Measurements from ENCODE around the gene TRPM1. TPM values are rescaled to one million over a fixed set of nuclear protein-coding genes. Genes with fewer than 3 reads are reported as not detected.

The TRPM1 gene
- polyA plus RNA-seq, 3 donors, result 0.03 to 0.04 TPM; not detected in 1

GRCh38 chr15:31046759-31047359 is 54.7 kb downstream of the TRPM1 start:
- intact Hi-C loops (cut with micrococcal nuclease), result loop anchor here in 1 of 2 donors (10.0 kb wide), 1 partner anchor 52 kb away; the partner anchor contains the start of gene MTMR10
- Mint-ChIP-seq H3K4me1 (peaks cover 57% of the 10 kb centered on the region), H3K4me3 (no peak overlapping the region), H3K27me3 (ENCODE audit: low read depth in 3 of 3) (peaks cover 0 to 3% (median 0%) of the 10 kb centered on the region in 3 donors), H3K36me3 (no peaks in the 10 kb centered on the region), H3K27ac (peak overlapping the region in 1 of 7 donors; percentile 68), H3K9me3 (no peaks in the 10 kb centered on the region)
- peak overlapping the region; percentile 11 for H2AFZ ChIP-seq (ENCODE audit: insufficient read depth, low read depth, low read length, poor library complexity, severe bottlenecking)
- H3K4me1 ChIP-seq (ENCODE audit: control insufficient read depth in 1 of 2, insufficient read depth in 2 of 2, low read length in 2 of 2), result peaks cover 36 to 38% of the 10 kb centered on the region in 2 donors
- H3K9ac ChIP-seq (ENCODE audit: insufficient read depth, low read length, poor library complexity, severe bottlenecking), result no peak overlapping the region
- H3K4me3 ChIP-seq (replicated peaks in 1 of 3; ENCODE audit: low read depth in 2 of 3, low read length in 3 of 3), result no peak overlapping the region
- H4K20me1 ChIP-seq (ENCODE audit: insufficient read depth, low read length), result no peaks in the 10 kb centered on the region
- TF ChIP-seq, protein P1, sequence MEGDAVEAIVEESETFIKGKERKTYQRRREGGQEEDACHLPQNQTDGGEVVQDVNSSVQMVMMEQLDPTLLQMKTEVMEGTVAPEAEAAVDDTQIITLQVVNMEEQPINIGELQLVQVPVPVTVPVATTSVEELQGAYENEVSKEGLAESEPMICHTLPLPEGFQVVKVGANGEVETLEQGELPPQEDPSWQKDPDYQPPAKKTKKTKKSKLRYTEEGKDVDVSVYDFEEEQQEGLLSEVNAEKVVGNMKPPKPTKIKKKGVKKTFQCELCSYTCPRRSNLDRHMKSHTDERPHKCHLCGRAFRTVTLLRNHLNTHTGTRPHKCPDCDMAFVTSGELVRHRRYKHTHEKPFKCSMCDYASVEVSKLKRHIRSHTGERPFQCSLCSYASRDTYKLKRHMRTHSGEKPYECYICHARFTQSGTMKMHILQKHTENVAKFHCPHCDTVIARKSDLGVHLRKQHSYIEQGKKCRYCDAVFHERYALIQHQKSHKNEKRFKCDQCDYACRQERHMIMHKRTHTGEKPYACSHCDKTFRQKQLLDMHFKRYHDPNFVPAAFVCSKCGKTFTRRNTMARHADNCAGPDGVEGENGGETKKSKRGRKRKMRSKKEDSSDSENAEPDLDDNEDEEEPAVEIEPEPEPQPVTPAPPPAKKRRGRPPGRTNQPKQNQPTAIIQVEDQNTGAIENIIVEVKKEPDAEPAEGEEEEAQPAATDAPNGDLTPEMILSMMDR (IDR thresholded peaks at IDR 0.05), result no peak
- H3K4me2 ChIP-seq (replicated peaks; ENCODE audit: extremely low read depth, low read length, poor library complexity, severe bottlenecking), result no peak overlapping the region
- no peaks in the 10 kb centered on the region for H3K79me2 ChIP-seq (ENCODE audit: insufficient read depth, low read length)
- no peaks in the 10 kb centered on the region for H3K36me3 ChIP-seq (replicated peaks in 1 of 2; ENCODE audit: control insufficient read depth in 1 of 2, insufficient read depth in 2 of 2, low read length in 2 of 2)
- no peaks in the 10 kb centered on the region for H3K9me3 ChIP-seq (replicated peaks in 1 of 2; ENCODE audit: control insufficient read depth in 1 of 2, insufficient read depth in 1 of 2, low read length in 2 of 2)
- WGBS (ENCODE audit: insufficient coverage), result 83% methylated on average over 12 of the region's 19 CpGs
- DNase-seq, result no peak
- H3K27ac ChIP-seq (ENCODE audit: low read depth in 1 of 2, low read length in 2 of 2), result no peak overlapping the region
- no peaks in the 10 kb centered on the region for H3K27me3 ChIP-seq (ENCODE audit: control insufficient read depth in 2 of 2, insufficient read depth in 2 of 2, low read length in 2 of 2)

GRCh38 chr15:31045606-31046005 is 55.9 kb downstream of the TRPM1 start:
- Histone ChIP-seq H3K36me3 (replicated peaks in 1 of 2; ENCODE audit: control insufficient read depth in 1 of 2, insufficient read depth in 2 of 2, low read length in 2 of 2) (no peaks in the 10 kb centered on the region), H3K79me2 (ENCODE audit: insufficient read depth, low read length) (no peaks in the 10 kb centered on the region), H3K4me1 (ENCODE audit: control insufficient read depth in 1 of 2, insufficient read depth in 2 of 2, low read length in 2 of 2) (peaks cover 23 to 25% of the 10 kb centered on the region in 2 donors), H3K4me3 (replicated peaks in 1 of 3; ENCODE audit: low read depth in 2 of 3, low read length in 3 of 3) (no peak overlapping the region), H2AFZ (ENCODE audit: insufficient read depth, low read depth, low read length, poor library complexity, severe bottlenecking) (no peak overlapping the region), H3K9ac (ENCODE audit: insufficient read depth, low read length, poor library complexity, severe bottlenecking) (no peak overlapping the region), H3K4me2 (replicated peaks; ENCODE audit: extremely low read depth, low read length, poor library complexity, severe bottlenecking) (no peak overlapping the region), H4K20me1 (ENCODE audit: insufficient read depth, low read length) (no peaks in the 10 kb centered on the region), H3K9me3 (replicated peaks in 1 of 2; ENCODE audit: control insufficient read depth in 1 of 2, insufficient read depth in 1 of 2, low read length in 2 of 2) (no peaks in the 10 kb centered on the region), H3K27ac (ENCODE audit: low read depth in 1 of 2, low read length in 2 of 2) (no peak overlapping the region), H3K27me3 (ENCODE audit: control insufficient read depth in 2 of 2, insufficient read depth in 2 of 2, low read length in 2 of 2) (no peaks in the 10 kb centered on the region)
- no peak for DNase-seq
- H3K27me3 Mint-ChIP-seq (ENCODE audit: low read depth in 3 of 3), result peaks cover 0 to 3% (median 1%) of the 10 kb centered on the region in 3 donors
- H3K27ac Mint-ChIP-seq, result no peak overlapping the region
- H3K4me1 Mint-ChIP-seq, result peaks cover 44% of the 10 kb centered on the region
- H3K36me3 Mint-ChIP-seq, result no peaks in the 10 kb centered on the region
- H3K9me3 Mint-ChIP-seq, result no peaks in the 10 kb centered on the region
- H3K4me3 Mint-ChIP-seq, result no peak overlapping the region
- intact Hi-C loops (cut with micrococcal nuclease), result loop anchor here in 1 of 2 donors (10.0 kb wide), 1 partner anchor 51 kb away; the partner anchor contains the start of gene MTMR10
- TF ChIP-seq, protein P1 (IDR thresholded peaks at IDR 0.05), result no peak
- WGBS (ENCODE audit: insufficient coverage), result no CpG with 5 or more reads among the region's 3 CpGs
